GM12878 (cell line): ENCODE measurements around the gene GLIPR2. TPM values are rescaled to one million over a fixed set of nuclear protein-coding genes. Genes with fewer than 3 reads are reported as not detected.

Experiments used
- BCL3 ChIP-seq: IDR thresholded peaks from 2 replicates; pipeline ENCODE4 v1.6.1; 2011; ENCODE audit warnings: borderline replicate concordance, low read depth, mild to moderate bottlenecking, moderate library complexity, low read length; ENCODE audit not compliant: insufficient read depth, poor library complexity, severe bottlenecking
- BMI1 ChIP-seq: fragments of 450-650 bp; IDR thresholded peaks from 2 replicates; pipeline ENCODE4 v1.6.1; 2016; ENCODE audit warnings: mild to moderate bottlenecking, moderate library complexity, borderline replicate concordance
- CHD1 ChIP-seq: IDR thresholded peaks from 2 replicates; pipeline ENCODE4 v1.6.1; 2012; ENCODE audit warnings: low read depth, low read length, improper control_type of control experiment
- EP300 ChIP-seq, 2 experiments: fragments of 150-350 bp in 1 of 2; IDR thresholded peaks; 2 replicates each; pipeline ENCODE4 v1.6.1; 2011 to 2012; ENCODE audit warnings: low read depth in 2 of 2, low read length in 2 of 2, borderline replicate concordance in 1 of 2, improper control_type of control experiment in 1 of 2, inconsistent platforms in 1 of 2; ENCODE audit not compliant: control insufficient read depth in 1 of 2
- ESRRA ChIP-seq: IDR thresholded peaks from 2 replicates; pipeline ENCODE4 v1.6.1; 2012; ENCODE audit warnings: mild to moderate bottlenecking, low read length, improper control_type of control experiment
- ETV6 ChIP-seq, 2 experiments: fragments of 450-650 bp in 1 of 2; IDR thresholded peaks in 1 of 2; conservative IDR thresholded peaks in 1 of 2; 2 replicates each; pipeline ENCODE4 v1.6.1; 2014; ENCODE audit warnings: antibody characterized with exemption in 1 of 2, borderline replicate concordance in 1 of 2, low read depth in 1 of 2, mild to moderate bottlenecking in 1 of 2, moderate library complexity in 1 of 2
- JUNB ChIP-seq: IDR thresholded peaks from 2 replicates; pipeline ENCODE4 v1.6.1; 2016; ENCODE audit warnings: antibody characterized with exemption, mild to moderate bottlenecking
- MXI1 ChIP-seq: fragments of 150-350 bp; IDR thresholded peaks from 2 replicates; pipeline ENCODE4 v1.6.1; 2011; ENCODE audit warnings: low read depth, mild to moderate bottlenecking, inconsistent platforms, low read length, improper control_type of control experiment
- NBN ChIP-seq: fragments of 450-650 bp; IDR thresholded peaks from 2 replicates; pipeline ENCODE4 v1.6.1; 2016
- PAX5 ChIP-seq: IDR thresholded peaks from 2 replicates; pipeline ENCODE4 v1.6.1; 2011; ENCODE audit warnings: low read depth, low read length, borderline replicate concordance
- PAX8 ChIP-seq: fragments of 450-650 bp; IDR thresholded peaks from 2 replicates; pipeline ENCODE4 v1.6.1; 2017; ENCODE audit warnings: mild to moderate bottlenecking, moderate library complexity
- PKNOX1 ChIP-seq: fragments of 450-650 bp; IDR thresholded peaks from 2 replicates; pipeline ENCODE4 v1.6.1; 2016; ENCODE audit warnings: mild to moderate bottlenecking
- POLR2A ChIP-seq: IDR thresholded peaks from 2 replicates; pipeline ENCODE4 v1.6.1; 2011; ENCODE audit warnings: low read depth, mild to moderate bottlenecking, low read length
- RAD21 ChIP-seq: IDR thresholded peaks from 2 replicates; pipeline ENCODE4 v1.6.1; 2011; ENCODE audit warnings: mild to moderate bottlenecking, low read depth, low read length, moderate library complexity; ENCODE audit not compliant: insufficient read depth
- RAD51 ChIP-seq: fragments of 450-650 bp; IDR thresholded peaks from 2 replicates; pipeline ENCODE4 v1.6.1; 2016; ENCODE audit warnings: moderate library complexity, mild to moderate bottlenecking, inconsistent platforms
- RFX5 ChIP-seq: IDR thresholded peaks from 2 replicates; pipeline ENCODE4 v1.6.1; 2011; ENCODE audit warnings: low read depth, low read length, improper control_type of control experiment
- SIX5 ChIP-seq: IDR thresholded peaks from 2 replicates; pipeline ENCODE4 v1.6.1; 2011; ENCODE audit warnings: mild to moderate bottlenecking, low read depth, low read length, moderate library complexity; ENCODE audit not compliant: severe bottlenecking
- SREBF1 ChIP-seq: IDR thresholded peaks from 2 replicates; pipeline ENCODE4 v1.6.1; 2012; ENCODE audit warnings: mild to moderate bottlenecking, low read length
- TARDBP ChIP-seq: IDR thresholded peaks from 2 replicates; pipeline ENCODE4 v1.6.1; 2016; ENCODE audit warnings: borderline replicate concordance
- TCF12 ChIP-seq: IDR thresholded peaks from 2 replicates; pipeline ENCODE4 v1.6.1; 2011; ENCODE audit warnings: low read depth, mild to moderate bottlenecking, low read length
- USF1 ChIP-seq: IDR thresholded peaks from 2 replicates; pipeline ENCODE4 v1.6.1; 2011; ENCODE audit warnings: borderline replicate concordance, low read depth, mild to moderate bottlenecking, moderate library complexity, mixed read lengths, low read length; ENCODE audit not compliant: insufficient read depth; ENCODE audit errors: extremely low read length
- ZBTB11 ChIP-seq: fragments of 450-650 bp; formaldehyde crosslinking; IDR thresholded peaks from 2 replicates; pipeline ENCODE4 v1.5.0; 2022; ENCODE audit warnings: mild to moderate bottlenecking, missing genetic modification characterization
- ZNF207 ChIP-seq: fragments of 450-650 bp; IDR thresholded peaks from 2 replicates; pipeline ENCODE4 v1.6.1; 2014; ENCODE audit warnings: antibody characterized with exemption, mild to moderate bottlenecking, borderline replicate concordance
- ZNF24 ChIP-seq: fragments of 450-650 bp; IDR thresholded peaks from 2 replicates; pipeline ENCODE4 v1.6.1; 2017; ENCODE audit warnings: antibody characterized with exemption, mild to moderate bottlenecking
- ZZZ3 ChIP-seq: IDR thresholded peaks from 2 replicates; pipeline ENCODE4 v1.6.1; 2011; ENCODE audit warnings: low read depth; ENCODE audit not compliant: control insufficient read depth, insufficient read length
- polyA plus RNA-seq, 11 experiments: library from polyadenylated mRNA; depleted of rRNA in 4 of 11; unstranded in 6 of 11; stranded (reverse) in 5 of 11; fragments of >200 nt; fragmentation: Nextera tagmentation in 4 of 11; fragmentation: Illumina TruSeq in 1 of 11; extraction: Ambion mirVana in 4 of 11; extraction: Trizol in 1 of 11; gene quantifications; 1 replicate in 1 of 11; 2 replicates in 10 of 11; pipeline versions ENCODE4 v1.2.1 to v1.2.3, GENCODE V29; 2011 to 2016; ENCODE audit warnings: inconsistent platforms in 2 of 11, missing spikeins in 2 of 11, low read depth in 1 of 11
- total RNA-seq, 4 experiments: library from RNA; depleted of rRNA in 3 of 4; stranded (reverse); fragments of >200 nt in 3 of 4; fragmentation: Illumina TruSeq in 1 of 4; extraction: Trizol in 1 of 4; gene quantifications; 2 replicates each; pipeline versions ENCODE4 v1.2.1 to v1.2.3, GENCODE V29; 2013 to 2021

GLIPR2 gene
- total and polyA plus RNA-seq, 10 of the 15 experiments (the other 5 are each of a cell fraction or from before 2014, with no cell fraction given): 0.41 to 3.5 (median 2.2) TPM

- no peak for TF ChIP-seq MXI1
- TF ChIP-seq NBN: peak; percentile 75
- TF ChIP-seq SREBF1: no peak
- no peak for TF ChIP-seq RFX5
- TF ChIP-seq TCF12: no peak
- no peak for TF ChIP-seq RAD21
- no peak for TF ChIP-seq EP300 (IDR thresholded peaks at IDR 0.05; ENCODE audit: borderline replicate concordance in 1 of 2, control insufficient read depth in 1 of 2, low read depth in 2 of 2, low read length in 2 of 2)
- no peak for TF ChIP-seq BCL3
- TF ChIP-seq TARDBP: 0 out of 2 replicates have a peak, but pooled peaks have one; percentile 32
- TF ChIP-seq ZZZ3: no peak
- TF ChIP-seq ZBTB11: no peak
- TF ChIP-seq RAD51: no peak
- no peak for TF ChIP-seq PAX8
- no peak for TF ChIP-seq ETV6 (conservative IDR thresholded peaks at IDR 0.05 in 1 of 2, IDR thresholded peaks at IDR 0.05 in 1 of 2; ENCODE audit: borderline replicate concordance in 1 of 2, low read depth in 1 of 2)
- no peak for TF ChIP-seq ZNF207
- TF ChIP-seq PKNOX1: no peak
- TF ChIP-seq ESRRA: no peak
- TF ChIP-seq ZNF24: peak; percentile 41; the same call in 1 of the 2 replicates
- no peak for TF ChIP-seq POLR2A
- no peak for TF ChIP-seq USF1
- TF ChIP-seq SIX5: no peak
- no peak for TF ChIP-seq BMI1
- no peak for TF ChIP-seq JUNB
- no peak for TF ChIP-seq CHD1
- peak; percentile 17; the same call in 1 of the 2 replicates for TF ChIP-seq PAX5
Observed at GRCh38 chr9:36092509-36093215, 43.9 kb upstream of the GLIPR2 start (continued).
